Endothelial cell of hepatic sinusoid (primary cell): ENCODE results near the gene NKAIN4.

Source experiments
- in situ Hi-C: cut with HindIII; loops from 2 replicates; pipeline ENCODE4 v1.10.0; 2017; ENCODE audit warnings: low sequenced_read_pairs

Gene NKAIN4

DNA sequence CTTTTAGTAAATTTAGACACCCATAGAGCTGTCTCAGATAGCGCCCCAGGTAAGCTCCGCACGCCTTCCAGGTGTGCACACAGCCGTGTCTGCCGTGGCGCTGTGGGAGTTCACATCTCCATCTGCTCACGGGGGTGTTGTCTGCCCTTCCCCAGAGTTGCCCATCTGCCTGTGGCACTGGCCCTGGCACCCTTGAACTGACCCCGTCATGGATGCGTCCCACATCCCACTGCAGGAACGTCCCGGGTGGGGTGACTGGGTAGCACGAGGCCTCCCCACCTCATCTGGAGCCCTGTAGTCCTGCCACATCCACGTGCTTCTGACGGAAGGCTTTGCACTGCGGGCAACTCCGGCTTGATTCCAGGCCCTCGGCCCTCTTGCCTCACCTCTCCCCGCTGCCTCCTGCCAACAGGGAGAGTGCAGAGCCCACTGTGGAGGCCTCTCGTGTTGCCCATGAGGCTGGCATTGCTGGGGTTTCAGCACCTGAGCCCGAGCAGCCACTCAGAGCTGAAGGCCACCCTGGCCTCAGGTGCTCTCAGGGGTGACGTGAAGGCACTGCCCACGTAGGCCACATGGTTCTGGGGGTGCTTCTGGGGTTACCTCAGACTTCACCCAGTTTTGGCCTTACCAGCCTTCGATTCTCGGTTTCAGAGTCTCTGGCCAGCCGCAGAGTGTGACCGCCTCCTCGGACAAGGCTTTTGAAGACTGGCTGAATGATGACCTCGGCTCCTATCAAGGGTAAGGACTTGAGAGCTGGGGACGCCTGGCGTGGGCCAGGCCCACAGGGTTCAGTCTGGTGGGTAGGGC lies 23.4 kb upstream of the NKAIN4 start:
- in situ Hi-C loops = loop anchor here (5.0 to 25.0 kb wide), 3 partner anchors 55 to 190 kb away; no protein-coding TSS in a partner anchor

- in situ Hi-C loops = loop anchor here (5.0 to 25.0 kb wide), 3 partner anchors 55 to 190 kb away; no protein-coding TSS in a partner anchor
Measured at GRCh38 chr20:63276956-63277355, 22.7 kb upstream of the NKAIN4 start.

DNA sequence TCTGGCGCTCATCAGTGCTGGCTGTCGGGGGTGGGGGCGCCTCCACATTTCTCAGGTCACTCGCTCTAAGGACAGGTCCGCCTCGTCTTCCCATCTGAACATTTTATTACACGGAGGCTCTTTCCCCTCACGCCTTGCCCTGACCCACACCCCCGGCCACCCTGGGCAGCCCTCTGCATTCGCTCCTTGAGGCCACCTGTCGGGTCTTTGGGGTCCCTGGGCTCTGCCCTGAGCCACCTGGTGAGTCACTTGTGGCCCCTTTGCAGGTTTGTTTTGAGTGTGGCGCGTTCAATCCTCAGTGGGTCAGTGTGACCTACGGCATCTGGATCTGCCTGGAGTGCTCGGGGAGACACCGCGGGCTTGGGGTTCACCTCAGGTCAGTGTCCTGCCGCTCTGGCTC lies 21.6 kb upstream of the NKAIN4 start:
- in situ Hi-C loops = loop anchor here (5.0 to 25.0 kb wide), 3 partner anchors 54 to 189 kb away; no protein-coding TSS in a partner anchor

- in situ Hi-C loops = loop anchor here (5.0 to 25.0 kb wide), 3 partner anchors 52 to 187 kb away; no protein-coding TSS in a partner anchor
Measured at GRCh38 chr20:63274381-63275228, 20.3 kb upstream of the NKAIN4 start.

DNA sequence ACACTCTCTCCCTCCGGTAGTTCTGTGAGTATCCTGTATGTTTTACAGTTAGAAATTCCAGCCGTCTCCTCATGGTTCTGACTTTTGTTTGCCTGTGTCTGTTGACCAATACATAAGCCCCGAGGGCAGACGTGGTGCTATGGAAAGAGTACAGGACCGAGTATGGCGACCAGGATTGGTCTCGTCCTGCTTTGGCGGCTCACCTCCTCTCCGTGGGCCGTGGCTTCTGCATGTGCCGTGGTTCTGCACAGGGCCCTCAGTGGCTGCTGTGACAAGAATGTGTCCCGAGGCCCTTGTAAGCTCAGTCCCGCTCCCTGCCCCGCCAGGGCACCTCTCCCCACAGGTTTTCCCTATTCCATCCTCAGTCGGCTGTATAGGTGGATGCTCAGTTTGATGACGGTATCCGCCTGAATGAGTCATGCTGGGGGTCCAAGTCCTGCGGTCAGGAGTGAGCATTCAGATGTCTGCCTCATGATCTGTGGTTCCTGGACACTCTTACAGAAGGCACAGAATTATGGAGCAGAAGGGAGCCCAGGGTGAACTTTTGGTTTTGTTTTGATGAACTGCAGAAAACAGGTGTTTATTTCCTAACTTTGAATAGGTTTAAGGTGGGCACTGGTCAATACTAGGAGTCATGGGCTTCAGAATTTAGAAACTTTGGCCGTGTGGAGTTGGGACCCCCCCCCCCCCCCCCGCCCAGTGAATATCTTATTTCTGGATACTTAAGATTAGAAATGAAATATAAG lies 19.5 kb upstream of the NKAIN4 start:
- in situ Hi-C loops = no loop called here

DNA sequence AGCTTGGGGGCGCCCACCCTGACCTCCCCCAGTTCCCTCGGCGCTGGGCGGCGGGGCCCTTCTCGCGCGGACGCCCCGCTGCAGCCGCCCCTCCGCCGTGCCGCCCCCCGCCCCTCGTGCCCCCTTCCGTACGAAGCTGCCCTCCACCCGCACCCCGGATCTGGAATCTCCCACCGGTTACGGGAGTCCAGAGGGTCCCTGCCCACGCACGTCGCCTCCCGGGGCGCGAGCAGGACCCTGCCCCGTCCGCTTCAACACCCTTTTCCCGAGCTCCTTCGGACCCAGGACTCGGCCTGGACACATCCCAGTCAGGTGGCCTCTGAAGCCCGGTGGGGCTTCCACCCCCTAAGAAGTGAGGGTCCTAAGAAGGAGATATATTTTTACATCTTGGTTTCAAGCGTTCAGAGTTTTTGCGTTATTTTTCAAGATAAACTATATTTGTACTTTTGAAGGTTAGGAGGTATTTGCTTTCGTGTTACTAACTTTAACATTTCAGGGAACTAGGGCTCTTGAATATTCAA lies 18.9 kb upstream of the NKAIN4 start:
- in situ Hi-C loops = no loop called here

GRCh38 chr20:63272105-63273058 lies 18.1 kb upstream of the NKAIN4 start, which contains the start of gene ARFGAP1:
TSS of gene ARFGAP1 (plus strand) at chr20:63272813. CDS start at chr20:63275581, 2,768 bp downstream.
- in situ Hi-C loops = no loop called here

DNA sequence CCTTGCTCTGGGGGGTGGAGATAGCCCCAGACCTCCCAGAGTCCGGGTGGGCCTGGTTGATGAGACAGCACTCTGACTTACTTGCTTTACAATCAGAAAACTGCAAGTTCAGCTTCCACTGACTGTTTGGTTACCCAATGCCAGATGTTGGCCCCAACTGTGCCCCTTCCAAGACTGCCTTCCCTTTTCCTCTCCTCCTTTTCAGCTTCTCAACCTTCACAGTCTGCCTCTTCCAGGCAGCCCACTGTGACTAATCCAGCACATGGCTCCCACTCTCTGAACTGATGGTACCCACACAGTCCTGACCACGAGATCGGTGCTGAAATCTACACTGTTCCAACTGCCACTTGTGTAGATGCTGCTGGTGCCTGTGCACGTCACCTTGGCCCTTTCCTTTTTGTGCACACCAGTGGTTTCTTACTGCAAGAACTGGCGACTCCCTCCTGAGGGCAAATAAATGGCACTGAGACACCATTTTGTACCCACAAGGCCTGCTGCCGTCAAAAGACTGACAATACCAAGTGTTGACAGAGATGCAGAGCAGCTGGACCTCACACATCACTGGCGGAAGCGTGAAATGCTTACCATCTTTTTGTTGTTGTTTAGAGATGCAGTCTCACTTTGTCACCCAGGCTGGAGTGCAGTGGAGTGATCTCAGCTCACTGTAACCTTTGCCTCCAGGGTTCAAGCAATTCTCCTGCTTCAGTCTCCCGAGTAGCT lies 16.5 kb upstream of the NKAIN4 start:
- in situ Hi-C loops = no loop called here

GRCh38 chr20:63269724-63270123 lies 15.5 kb upstream of the NKAIN4 start:
- in situ Hi-C loops = loop anchor here (10.0 kb wide), 1 partner anchor 65 kb away; no protein-coding TSS in a partner anchor

DNA sequence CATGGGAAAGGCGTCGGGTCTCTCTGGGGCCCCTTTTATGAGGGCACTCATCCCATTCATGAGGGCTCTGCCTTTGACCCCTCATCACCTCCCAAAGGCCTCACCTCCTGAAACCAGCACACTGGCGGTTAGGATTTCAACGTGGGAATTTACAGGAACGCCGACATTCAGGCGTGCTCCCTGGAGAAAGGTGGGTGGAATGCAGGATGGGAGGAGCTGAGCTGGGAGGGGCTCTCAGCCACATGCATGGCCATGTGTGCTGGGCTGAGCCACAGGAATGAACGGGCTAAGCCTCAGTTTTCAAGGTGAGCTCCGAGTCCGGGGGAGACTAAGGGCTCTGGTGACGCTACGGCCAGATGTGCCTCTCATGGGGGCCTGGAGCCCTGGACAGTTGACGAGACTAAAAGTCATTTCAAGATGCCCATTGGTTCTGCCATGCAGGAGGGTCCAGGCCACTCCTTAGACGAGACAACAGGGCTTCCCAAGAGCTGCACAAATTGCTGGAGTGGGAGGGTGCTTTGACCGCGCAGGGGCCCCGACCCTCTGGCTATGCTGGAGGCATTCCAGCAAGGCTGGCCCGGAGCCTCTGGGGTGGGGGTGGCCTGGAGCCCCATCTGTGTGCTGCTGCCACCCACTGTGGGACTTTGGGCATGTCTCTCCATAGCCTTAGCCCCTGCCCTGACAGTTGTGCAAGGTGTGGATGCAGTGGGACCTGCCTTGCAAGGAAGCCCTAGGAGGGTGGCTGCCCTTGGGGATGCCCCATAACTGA lies 14.6 kb upstream of the NKAIN4 start:
- in situ Hi-C loops = loop anchor here (10.0 kb wide), 1 partner anchor 64 kb away; no protein-coding TSS in a partner anchor

- in situ Hi-C loops = loop anchor here (10.0 kb wide), 1 partner anchor 63 kb away; no protein-coding TSS in a partner anchor
Measured at GRCh38 chr20:63268256-63268655, 14.0 kb upstream of the NKAIN4 start.

DNA sequence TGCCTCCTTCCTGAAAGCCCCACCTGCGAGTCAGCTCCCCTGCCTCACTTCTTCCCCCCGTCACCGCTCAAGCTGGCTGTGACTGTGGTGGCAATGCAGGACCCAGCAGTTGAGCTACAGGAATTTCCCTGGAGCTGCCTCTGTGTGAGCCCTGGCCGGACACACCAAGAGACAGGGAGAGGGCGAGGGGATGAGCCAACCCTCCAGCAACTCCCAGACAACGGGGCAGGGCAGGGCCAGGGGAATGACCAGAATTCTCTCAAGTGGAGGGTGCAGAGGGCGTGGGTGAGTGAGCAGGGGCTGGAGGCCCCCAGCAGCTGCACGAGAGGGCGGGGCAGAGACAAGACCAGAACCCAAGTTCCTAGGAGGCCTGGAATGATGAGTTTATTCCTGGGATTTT lies 13.4 kb upstream of the NKAIN4 start:
- in situ Hi-C loops = loop anchor here (10.0 kb wide), 1 partner anchor 63 kb away; no protein-coding TSS in a partner anchor

DNA sequence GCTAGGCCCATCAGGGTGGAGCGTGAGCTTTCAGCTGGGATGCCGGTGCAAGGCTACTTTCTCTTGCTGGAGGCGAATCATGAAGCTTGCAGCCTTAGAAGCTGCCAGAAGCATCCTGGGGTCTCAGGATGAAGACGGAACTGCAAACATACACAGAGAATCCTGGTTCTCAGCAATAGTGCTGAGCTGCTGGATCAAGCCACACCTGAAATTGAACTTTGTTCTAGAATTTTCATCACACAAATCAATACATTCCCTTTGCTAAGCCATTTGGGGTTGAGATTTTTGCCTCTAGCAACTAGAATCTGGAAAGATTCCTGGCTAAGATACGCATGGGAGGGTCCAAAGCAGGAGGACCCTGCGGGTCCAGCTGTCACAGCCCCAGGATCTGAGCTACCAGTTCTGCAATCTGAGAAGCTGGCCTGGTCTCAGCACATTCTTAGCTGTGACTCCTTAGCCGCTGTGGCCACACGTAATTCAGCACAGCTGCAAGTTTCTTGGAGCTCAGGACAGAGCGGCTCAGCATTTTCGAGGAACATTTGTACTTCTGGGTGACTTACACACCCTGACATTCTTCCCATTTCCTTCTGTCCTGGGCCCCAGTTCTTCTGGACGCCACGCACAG lies 11.7 kb upstream of the NKAIN4 start:
- in situ Hi-C loops = loop anchor here (10.0 kb wide), 1 partner anchor 61 kb away; no protein-coding TSS in a partner anchor

GRCh38 chr20:63264519-63264918 lies 10.3 kb upstream of the NKAIN4 start:
- in situ Hi-C loops = loop anchor here (10.0 kb wide), 1 partner anchor 60 kb away; no protein-coding TSS in a partner anchor

DNA sequence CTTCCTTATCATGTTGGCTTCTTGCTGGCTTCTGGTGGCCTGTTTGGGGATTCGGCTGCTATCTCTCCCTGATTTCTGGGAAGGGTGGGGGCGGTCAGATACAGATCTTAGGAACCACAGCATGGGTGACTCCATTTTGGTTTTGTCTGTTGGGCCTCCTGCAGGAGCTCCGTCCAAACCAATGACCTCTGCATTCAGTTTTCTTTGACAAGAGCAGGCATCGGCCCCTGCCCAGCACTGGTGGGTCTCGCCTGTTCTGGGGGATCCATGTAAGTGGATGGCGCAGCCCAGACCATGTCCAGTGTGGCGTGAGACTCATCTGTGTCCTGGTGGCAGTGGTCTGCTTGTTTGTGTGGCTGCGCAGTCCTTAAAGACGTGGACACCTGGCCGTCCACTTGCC lies 9.7 kb upstream of the NKAIN4 start:
- in situ Hi-C loops = loop anchor here (10.0 kb wide), 1 partner anchor 59 kb away; no protein-coding TSS in a partner anchor

- in situ Hi-C loops = loop anchor here (10.0 kb wide), 1 partner anchor 58 kb away; no protein-coding TSS in a partner anchor
Measured at GRCh38 chr20:63262836-63263235, 8.6 kb upstream of the NKAIN4 start.
